NB4 (cell line): ENCODE data around the gene PRR33.

Experiments
- CTCF ChIP-seq: IDR thresholded peaks from one replicate; pipeline ENCODE4 v1.5.1; 2012; ENCODE audit warnings: low read depth, low read length
- POLR2A ChIP-seq: IDR thresholded peaks from 2 replicates; pipeline ENCODE4 v1.6.1; 2011; ENCODE audit warnings: mild to moderate bottlenecking; ENCODE audit not compliant: insufficient read length; ENCODE audit errors: extremely low read depth

- TF ChIP-seq CTCF, result peak; percentile 82
- no peak for TF ChIP-seq POLR2A
Measured at GRCh38 chr11:1882265-1883238, 9.1 kb downstream of the PRR33 start.
